ENCODE data around the gene SP100. TPM values are rescaled to one million over a fixed set of nuclear protein-coding genes. Genes with fewer than 3 reads are reported as not detected.

SP100 gene
- total RNA-seq, 2 donors from 2014 or later = 66.5 to 80.1 TPM

GRCh38 chr2:230447036-230447435 lies 31.0 kb downstream of the SP100 start:
- H3K27ac ChIP-seq = no peak overlapping the region
- no peaks in the 10 kb centered on the region for H3K27me3 ChIP-seq
- H3K36me3 ChIP-seq = peaks cover 72% of the 10 kb centered on the region
- no peak overlapping the region for H3K4me3 ChIP-seq
- no peak for TF ChIP-seq CTCF (IDR thresholded peaks at IDR 0.05)
- no peaks in the 10 kb centered on the region for H3K9me3 ChIP-seq
- DNase-seq (ENCODE audit: low spot score) = no peak
- peaks cover 0 to 6% of the 10 kb centered on the region in 2 donors for H3K4me1 ChIP-seq

- Histone ChIP-seq H3K4me1 (peaks cover 0 to 3% of the 10 kb centered on the region in 2 donors), H3K27me3 (no peaks in the 10 kb centered on the region)
- no peak for DNase-seq (ENCODE audit: low spot score)
Observed at GRCh38 chr2:230447455-230448451, 31.8 kb downstream of the SP100 start.

GRCh38 chr2:230449901-230450467 lies 34.0 kb downstream of the SP100 start:
- Histone ChIP-seq H3K4me1 (no peaks in the 10 kb centered on the region), H3K27me3 (no peaks in the 10 kb centered on the region), H3K36me3 (peaks cover 58% of the 10 kb centered on the region), H3K27ac (no peak overlapping the region), H3K9me3 (no peaks in the 10 kb centered on the region), H3K4me3 (no peak overlapping the region)
- DNase-seq (ENCODE audit: low spot score) = no peak
- TF ChIP-seq CTCF (IDR thresholded peaks at IDR 0.05) = no peak

More at GRCh38 chr2:230447455-230448451, 31.8 kb downstream of the SP100 start:
- Histone ChIP-seq H3K27ac (no peak overlapping the region), H3K4me3 (no peak overlapping the region), H3K36me3 (peaks cover 72% of the 10 kb centered on the region), H3K9me3 (no peaks in the 10 kb centered on the region)
- TF ChIP-seq CTCF (IDR thresholded peaks at IDR 0.05) = no peak

- no peaks in the 10 kb centered on the region for H3K4me1 ChIP-seq
- no peak overlapping the region for H3K4me3 ChIP-seq
- H3K9me3 ChIP-seq = peaks cover 0 to 4% of the 10 kb centered on the region in 2 donors
- TF ChIP-seq CTCF (IDR thresholded peaks at IDR 0.05) = no peak
- DNase-seq (ENCODE audit: low spot score) = no peak
- H3K27me3 ChIP-seq = no peaks in the 10 kb centered on the region
- H3K36me3 ChIP-seq = peaks cover 56% of the 10 kb centered on the region
- no peak overlapping the region for H3K27ac ChIP-seq
Observed at GRCh38 chr2:230453006-230453405, 37.0 kb downstream of the SP100 start.

GRCh38 chr2:230455005-230455684 lies 39.1 kb downstream of the SP100 start:
- Histone ChIP-seq H3K36me3 (peaks cover 50% of the 10 kb centered on the region), H3K27me3 (no peaks in the 10 kb centered on the region), H3K27ac (no peak overlapping the region), H3K4me3 (no peak overlapping the region), H3K4me1 (no peaks in the 10 kb centered on the region), H3K9me3 (peaks cover 0 to 4% of the 10 kb centered on the region in 2 donors)
- no peak for TF ChIP-seq CTCF (IDR thresholded peaks at IDR 0.05)
- DNase-seq (ENCODE audit: low spot score) = no peak

Data from right atrium auricular region (tissue), 2 donors.